ENCODE measurements around the gene S100A4.

Gene S100A4

GRCh38 chr1:153542956-153543711 is 2.5 kb downstream of the S100A4 start:
- no peak for TF ChIP-seq CTCF (IDR thresholded peaks at IDR 0.05; ENCODE audit: borderline replicate concordance, control extremely low read depth, extremely low read depth, insufficient read depth, missing control alignments)
- in situ Hi-C loops (cut with MboI; ENCODE audit: low sequenced_read_pairs, unreplicated experiment) = no loop called here
- no peak for DNase-seq (ENCODE audit: low spot score)

GRCh38 chr1:153541641-153542590 is 3.7 kb downstream of the S100A4 start:
- in situ Hi-C loops (cut with MboI; ENCODE audit: low sequenced_read_pairs, unreplicated experiment) = no loop called here
- TF ChIP-seq CTCF (IDR thresholded peaks at IDR 0.05; ENCODE audit: borderline replicate concordance, control extremely low read depth, extremely low read depth, insufficient read depth, missing control alignments) = no peak
- DNase-seq (ENCODE audit: low spot score) = no peak

GRCh38 chr1:153540394-153541361 is 4.9 kb downstream of the S100A4 start, which contains the start of gene S100A5:
Gene S100A5, minus strand, starts transcription at chr1:153540934. Its CDS starts 743 bp downstream, at chr1:153540191.
- no peak for TF ChIP-seq CTCF (IDR thresholded peaks at IDR 0.05; ENCODE audit: borderline replicate concordance, control extremely low read depth, extremely low read depth, insufficient read depth, missing control alignments)
- DNase-seq (ENCODE audit: low spot score) = no peak
- in situ Hi-C loops (cut with MboI; ENCODE audit: low sequenced_read_pairs, unreplicated experiment) = no loop called here

GRCh38 chr1:153539395-153540093 is 6.1 kb downstream of the S100A4 start:
- no peak for TF ChIP-seq CTCF (IDR thresholded peaks at IDR 0.05; ENCODE audit: borderline replicate concordance, control extremely low read depth, extremely low read depth, insufficient read depth, missing control alignments)
- in situ Hi-C loops (cut with MboI; ENCODE audit: low sequenced_read_pairs, unreplicated experiment) = no loop called here
- DNase-seq (ENCODE audit: low spot score) = no peak

GRCh38 chr1:153538315-153538821 is 7.2 kb downstream of the S100A4 start:
- in situ Hi-C loops (cut with MboI; ENCODE audit: low sequenced_read_pairs, unreplicated experiment) = no loop called here
- no peak for DNase-seq (ENCODE audit: low spot score)
- TF ChIP-seq CTCF (IDR thresholded peaks at IDR 0.05; ENCODE audit: borderline replicate concordance, control extremely low read depth, extremely low read depth, insufficient read depth, missing control alignments) = no peak

All from GM13976 (cell line).